Fibroblast of the conjunctiva (primary cell): ENCODE measurements around the gene VGLL4.

Source experiments
- DNase-seq: peaks from one replicate; pipeline ENCODE4 v3.0.0-alpha.2; 2010; ENCODE audit warnings: low read depth

Gene VGLL4

DNA sequence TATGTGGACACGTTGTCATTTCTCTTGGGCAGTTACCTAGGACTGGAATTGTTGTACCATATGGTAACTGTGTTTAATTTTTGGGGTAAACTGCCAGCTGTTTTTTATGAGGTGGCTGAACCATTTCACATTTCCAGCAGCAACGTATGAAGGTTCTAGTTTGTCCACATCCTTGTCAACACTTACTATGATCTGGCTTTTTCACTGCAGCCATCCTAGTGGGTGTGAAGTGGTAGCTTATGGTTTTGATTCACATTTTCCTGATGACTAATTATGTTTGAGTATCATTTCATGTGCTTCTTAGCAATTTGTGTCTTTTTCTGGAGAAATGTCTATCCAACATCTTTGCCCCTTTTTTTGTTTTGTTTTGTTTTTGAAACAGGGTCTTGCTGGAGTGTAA, 96.2 kb downstream of the VGLL4 start:
- DNase-seq = no peak

DNA sequence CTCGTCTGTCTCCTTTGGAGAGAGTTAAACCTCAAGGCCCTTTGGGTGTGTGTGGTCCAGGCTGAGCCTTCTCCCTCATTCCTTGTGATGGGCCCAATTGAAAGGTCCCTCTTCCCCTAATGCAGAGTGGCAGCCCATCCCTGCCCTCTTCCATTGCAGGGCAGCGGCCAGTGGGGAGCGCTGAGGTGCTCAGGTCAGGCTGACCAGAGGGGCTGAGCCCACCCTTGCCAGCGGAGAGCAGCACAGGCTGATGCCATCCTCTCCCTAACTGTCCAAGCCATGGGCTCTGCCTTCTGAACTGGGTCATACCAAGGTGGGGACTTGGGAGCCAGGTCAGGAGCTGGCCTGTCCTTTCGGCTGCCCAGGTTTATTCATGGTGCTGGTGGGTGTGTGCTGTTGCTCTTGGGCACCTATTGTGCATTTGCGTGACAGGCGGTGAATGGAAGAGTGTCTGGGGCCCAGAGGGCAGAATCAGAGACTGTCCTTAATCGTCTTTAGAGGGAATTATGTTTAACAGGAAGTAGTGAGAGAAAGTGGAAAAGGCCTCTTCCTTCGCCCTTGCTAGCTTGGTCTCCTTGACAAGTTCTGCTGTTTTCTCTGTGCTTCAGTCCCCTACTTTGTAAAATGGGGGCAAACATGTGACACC, 96.9 kb downstream of the VGLL4 start:
- DNase-seq = no peak

DNA sequence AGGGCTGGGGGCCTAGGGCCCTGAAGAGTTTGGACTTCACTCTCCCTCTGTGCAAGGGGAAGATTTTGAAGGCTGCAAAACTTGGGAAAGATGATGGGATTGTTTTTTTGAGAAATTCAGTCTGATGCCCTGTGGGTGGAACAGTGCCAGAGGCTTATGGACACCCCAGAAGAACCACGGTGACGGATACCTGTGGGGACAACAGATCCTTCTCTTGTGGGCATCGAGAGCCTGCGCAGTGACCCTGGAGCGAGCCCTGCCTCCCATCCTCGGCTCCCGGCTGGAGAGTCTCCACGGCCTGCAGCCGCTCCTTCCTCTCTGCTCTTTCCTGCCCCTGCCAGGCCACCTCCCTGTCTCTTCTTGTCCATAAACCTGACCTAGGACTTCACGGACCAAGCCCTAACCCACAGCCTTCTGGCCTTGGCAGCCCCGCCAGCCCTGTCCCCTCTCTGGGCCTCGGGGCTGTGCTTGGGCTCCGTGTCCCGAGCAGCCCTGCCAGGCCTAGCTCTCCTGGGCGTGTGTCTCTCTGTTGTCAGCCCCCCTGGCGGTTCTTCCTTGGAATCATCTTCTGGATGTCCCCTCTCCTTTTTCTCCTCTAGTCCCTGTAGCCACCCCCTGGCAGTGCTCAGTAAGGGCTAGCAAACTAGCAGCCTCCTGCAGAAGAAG, 98.4 kb downstream of the VGLL4 start:
- DNase-seq = no peak

DNA sequence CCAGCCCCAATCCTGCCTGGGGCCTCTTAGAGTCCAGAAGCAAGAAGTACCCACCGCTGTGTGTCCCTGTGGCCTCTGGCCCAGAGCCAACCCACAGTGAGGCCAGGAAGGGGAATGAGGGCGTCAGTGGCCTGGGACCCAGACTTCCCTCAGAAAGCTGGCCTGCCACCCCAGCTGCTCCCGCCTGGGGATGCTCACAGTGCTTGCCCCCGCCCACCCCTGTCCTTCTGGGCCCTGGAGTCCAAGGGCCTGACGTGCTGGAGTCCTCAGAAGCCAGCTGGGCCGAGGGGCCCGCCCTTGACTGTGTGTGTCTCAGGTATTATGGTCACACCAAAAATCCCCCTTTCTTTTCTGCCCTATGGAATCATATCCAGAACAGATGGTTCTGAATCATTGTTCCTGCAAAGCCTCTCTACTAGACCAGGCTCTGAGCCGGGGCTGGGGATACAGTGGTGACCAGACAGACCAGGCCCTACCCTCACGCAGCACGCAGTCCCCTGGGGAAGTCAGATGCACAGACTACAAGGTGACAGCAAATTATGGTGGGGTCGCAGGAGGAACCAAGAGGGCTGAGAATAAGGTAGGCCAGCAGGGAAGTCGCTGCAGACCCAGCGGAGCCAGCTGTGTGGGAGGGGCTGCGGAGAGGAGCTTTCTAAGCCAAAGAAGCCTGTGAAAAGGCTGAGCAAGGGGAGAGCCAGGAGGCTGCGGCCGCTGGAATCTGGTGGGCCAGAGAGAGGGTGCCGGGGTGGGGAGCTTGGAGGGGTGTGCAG, 99.1 kb downstream of the VGLL4 start:
- no peak for DNase-seq

DNA sequence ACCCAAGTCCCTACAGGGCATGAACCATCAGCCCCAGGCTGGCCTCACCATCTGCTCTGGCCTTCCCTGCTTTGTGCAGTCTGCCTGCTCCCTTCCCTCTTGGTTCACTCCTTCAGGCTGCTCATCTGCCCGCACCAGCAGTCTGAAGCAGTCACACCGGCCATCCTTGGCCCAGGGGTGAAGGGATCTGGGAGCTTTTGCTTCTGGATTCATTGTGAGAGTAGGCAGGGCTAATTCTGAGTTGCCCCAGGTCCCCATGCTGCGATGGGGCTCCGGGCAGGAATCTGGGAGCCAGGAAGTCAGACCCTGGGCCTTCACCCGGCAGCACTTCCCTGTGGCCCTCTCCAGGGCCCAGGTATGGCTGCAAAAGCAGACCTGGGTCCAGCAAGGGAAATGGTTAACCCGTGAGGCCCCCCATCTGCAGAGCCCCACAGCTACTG, 99.7 kb downstream of the VGLL4 start:
- DNase-seq = no peak

DNA sequence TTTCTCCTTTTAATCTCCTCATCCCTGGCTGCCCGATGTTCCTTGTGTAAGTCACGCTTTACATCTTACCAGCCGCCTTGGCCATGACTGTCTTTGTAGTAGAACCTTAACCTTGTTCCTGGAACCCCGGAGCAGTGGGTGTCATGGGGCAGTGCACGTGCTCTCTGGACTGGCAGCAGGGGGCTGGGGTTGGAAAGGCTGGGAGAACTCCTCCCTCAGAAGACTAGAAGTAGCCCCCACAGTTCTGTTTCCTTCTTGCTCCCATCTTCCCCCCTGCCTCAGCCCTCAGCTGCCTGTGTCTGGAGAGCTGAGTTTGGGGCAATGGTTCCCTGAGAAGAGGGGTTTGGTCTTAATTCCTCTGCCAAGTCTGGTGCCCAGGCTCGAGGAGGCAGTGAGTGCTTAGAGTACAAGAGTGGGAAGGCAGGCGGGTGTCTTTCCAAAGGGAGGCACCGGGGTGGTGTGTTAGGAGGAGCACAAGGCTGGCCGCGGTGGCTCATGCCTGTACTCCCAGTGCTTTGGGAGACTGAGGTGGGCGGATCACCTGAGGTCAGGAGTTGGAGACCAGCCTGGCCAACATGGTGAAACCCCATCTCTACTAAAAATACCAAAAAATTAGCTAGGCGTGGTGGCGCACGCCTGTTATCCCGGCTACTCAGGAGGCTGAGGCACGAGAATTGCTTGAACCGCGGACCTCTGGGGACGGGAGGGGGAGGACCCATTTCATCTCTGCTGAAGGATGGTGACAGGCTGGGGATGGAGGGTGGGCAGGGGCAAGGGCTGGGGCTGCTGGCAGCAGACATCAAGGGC, 100.4 kb downstream of the VGLL4 start:
- DNase-seq = no peak

DNA sequence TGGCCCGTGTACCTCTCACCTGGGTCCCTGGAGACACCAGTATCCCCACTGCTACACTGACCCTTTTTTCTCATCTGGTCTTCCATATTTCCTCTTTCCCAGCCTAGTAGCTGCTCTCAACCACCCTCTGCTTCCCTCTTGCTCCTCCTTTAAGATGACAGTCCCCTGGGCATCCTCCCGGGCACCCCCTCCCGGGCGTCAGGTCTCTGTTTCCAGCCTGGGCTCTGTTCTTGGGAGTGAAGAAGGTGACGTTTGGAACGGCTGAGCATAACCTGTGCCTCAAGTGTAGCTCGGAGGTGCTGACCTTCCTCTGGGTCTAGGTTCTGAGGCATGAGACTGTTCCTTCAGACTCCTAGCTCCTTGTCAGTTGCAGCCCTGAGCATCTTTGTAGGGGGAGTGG, 101.2 kb downstream of the VGLL4 start:
- DNase-seq = no peak

DNA sequence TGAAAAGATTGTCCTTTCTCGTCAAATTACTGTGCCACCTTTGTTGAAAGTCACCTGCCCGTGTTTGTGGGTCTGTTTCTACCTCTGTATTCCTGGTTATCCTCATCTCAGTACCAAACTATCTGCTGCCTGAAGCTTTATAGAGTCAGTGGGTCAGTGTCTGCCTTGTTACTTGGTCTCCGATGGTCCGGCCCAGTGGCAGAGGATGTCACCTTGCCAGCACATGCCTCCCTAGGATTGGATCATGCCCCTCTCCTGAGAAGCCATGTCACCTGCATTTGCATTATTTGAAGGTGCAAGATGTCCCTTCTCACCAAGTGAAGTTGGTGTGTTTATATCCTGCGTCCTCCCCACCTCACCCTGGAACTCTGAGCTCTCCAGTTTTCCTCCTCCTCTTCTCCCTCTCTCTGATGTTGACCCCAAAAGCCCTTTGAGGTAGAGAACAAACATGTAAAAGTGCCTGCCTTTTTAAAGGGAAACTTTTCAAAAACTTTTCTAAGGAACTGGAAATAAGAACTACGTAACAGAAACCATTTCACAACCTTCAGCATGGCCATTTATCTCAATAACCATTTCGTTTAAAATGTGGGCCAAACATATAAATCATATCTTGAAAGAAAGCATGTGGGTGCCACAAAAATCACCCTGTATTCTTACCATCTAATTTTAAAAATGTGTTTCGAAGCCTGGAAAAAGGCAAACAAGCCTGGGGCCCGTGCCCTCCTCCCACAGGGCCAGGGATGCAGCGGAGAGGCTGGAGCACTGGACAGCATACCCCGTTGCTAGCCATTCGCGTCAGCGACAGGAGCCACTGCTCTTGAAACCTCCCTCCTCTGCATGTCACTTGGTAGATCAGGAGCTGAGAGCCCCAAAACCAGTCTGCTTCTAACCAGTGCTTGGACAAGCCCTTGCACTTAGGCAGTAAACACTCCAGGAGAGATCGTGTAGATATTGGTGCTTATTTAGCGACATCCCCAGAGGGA, 102.1 kb downstream of the VGLL4 start:
- no peak for DNase-seq

DNA sequence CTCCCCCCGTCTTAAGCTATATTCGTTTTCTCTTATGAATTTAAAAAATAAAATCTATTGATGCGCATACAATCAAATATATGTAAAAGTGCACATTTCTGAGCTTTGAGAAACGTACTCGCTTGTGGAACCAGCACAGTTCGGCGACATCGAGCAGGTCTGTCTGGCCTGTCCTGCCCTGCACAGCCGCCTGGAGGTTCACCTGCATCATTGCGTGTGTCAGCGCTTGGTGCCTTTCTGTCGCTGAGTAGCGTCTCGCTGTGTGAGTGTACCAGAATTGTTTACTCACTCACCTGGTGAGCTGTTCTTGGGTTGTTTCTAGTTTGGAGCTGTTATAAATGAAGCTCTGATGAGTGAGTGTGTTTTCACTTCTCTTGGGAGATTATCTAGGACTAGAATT, 104.0 kb downstream of the VGLL4 start:
- DNase-seq = no peak

DNA sequence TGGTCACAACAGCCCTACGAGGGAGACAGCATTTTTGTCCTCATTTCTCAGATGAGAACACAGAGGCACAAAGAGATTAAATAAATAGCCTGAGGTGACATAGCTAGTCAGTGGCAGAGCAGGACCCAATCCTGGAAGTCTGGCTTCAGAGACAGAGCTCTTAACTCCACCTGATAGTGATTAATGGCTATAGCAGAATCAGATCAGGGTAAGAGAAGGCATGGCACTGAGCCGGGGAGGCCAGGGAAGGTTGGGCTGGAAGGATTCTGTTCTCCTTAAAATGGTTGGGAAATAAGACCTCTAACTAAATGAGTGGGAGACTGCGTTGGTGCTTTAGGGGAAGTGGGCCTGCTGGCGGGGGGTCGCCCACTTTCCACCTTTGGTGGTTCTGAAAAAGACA, 104.5 kb downstream of the VGLL4 start:
- DNase-seq = no peak

DNA sequence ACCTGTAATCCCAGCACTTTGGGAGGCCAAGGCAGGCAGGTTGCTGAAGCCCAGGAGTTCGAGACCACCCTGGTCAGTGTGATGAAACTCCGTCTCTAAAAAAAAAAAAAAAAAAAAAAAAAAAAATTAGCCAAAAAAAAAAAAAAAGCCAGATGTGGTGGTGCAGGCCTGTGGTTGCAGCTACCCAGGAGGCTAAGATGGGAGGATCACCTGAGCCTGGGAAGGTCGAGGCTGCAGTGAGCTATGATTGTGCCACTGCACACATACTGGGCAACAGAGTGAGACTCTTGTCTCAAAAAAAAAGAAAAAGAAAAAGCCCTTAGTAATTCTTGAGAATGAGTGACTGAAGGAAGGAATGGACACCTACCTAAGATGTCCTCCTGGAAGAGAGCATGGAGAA, 105.1 kb downstream of the VGLL4 start:
- no peak for DNase-seq

DNA sequence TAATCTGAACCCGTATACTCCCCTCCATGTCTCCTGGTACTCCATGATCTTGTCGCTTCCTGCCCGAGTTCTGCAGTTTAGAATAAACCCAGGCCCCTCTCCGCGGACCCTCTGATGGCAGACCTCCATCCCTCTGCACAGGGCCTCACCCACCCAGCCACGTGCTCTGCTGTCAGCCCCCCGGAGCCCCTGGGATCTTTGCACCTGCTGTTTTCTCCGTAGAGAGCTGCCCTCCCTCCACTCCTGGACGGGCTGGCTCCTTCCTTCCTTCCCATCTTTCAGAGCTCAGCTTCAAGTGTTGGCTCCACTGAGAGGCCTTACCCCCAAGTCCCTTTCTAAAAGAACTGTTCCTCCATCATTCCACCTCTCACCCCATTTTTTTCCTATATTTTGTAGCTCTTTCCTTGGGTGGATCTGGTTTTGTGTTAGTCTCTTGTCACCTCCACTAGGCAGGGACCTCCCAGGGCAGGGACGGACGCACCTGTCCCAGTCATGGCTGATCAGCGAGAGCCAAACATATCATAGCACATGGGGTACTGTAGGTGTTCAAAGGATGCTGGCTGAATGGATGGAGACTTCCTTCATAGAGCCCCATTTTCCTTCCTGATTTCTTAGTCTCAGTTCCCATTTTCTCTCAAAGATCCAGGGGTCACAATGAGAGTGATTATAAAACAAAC, 106.6 kb downstream of the VGLL4 start:
- DNase-seq = no peak

DNA sequence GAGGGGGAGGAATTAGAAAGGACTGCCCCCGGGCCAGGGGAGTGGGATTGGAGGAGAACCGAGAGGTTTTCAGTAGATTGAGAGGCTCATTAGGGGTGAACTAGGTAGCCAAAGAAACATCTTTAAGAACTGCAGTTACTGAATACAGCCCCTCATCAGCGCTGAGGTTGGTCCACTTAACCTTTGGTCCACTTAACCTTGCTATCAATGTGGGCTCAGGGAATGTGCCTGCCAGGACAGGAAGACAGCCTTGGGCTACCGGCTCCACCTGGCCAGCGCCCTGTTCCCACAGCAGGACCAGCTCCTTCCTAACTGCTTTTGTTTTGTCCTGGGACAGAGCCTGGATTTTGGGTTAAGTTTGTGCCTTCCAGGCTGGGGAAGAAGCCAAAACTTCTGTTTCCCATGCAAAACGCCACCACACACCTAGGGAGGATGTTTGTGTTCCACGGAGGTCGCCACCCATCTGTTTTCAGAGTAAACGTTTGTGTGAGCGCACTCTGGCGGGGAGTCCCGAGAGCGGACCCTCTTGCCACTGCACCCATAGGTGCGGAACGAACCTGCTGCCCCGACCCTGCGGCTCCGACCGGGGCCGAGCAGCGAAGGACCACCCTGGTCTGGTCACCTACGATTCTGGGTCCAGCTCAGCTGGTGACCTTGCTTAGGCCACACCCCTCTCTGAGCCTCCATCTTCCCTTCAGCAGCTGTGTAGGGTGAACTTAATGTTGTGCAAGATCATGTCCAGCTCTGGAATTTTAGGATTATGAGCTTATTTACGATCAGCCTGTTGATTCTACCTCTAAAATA, 107.4 kb downstream of the VGLL4 start:
- DNase-seq = no peak

DNA sequence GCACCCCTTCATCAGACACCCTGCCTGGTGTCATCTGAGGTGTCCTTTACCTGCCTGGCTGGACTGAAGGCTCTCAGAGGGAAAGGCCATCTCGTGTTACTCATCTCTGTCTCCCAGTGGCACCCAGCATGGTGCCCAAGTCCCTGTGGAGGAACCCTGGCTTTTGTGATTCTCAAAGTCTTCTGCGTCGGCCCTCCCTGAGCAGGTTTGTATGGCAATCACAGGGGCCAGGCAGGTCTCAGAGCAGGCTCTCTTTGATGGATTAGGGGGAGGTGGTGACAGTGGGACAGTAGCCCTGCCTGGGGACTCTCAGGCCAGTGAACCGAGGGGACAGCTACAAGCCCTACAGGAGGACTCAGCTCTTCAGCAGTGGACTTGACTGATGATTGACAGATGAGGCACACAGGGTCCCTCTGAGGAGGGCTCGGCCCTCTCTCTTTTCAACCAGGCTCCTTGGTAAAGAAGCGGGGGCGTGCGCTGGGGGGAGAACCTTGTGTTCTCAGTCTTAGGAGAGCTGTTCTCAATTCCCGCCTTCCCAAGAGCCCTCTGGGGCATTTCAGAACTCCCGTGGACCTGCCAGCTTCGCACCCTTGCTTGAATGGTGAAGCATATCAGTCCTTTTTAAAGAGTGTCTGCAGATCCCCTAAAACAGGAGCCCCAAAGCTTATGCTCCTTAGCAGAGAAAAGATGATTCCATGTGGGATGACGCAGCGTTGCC, 108.3 kb downstream of the VGLL4 start:
- no peak for DNase-seq

DNA sequence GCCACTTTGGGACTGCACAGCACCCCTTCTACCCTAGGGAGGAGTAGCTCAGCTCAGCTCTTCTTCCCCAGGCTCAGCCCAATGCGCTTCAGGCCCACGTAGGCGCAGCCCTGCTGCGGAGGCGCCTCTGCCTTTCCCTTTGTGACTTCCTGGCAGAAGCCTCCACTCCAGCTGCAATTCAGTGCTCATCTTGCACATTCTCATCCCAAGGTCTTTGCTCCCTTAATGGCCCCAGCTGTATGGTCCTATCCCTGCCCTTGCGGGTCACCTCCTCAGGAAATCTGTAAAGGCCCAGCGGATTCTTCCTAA, 109.0 kb downstream of the VGLL4 start:
- DNase-seq = no peak

DNA sequence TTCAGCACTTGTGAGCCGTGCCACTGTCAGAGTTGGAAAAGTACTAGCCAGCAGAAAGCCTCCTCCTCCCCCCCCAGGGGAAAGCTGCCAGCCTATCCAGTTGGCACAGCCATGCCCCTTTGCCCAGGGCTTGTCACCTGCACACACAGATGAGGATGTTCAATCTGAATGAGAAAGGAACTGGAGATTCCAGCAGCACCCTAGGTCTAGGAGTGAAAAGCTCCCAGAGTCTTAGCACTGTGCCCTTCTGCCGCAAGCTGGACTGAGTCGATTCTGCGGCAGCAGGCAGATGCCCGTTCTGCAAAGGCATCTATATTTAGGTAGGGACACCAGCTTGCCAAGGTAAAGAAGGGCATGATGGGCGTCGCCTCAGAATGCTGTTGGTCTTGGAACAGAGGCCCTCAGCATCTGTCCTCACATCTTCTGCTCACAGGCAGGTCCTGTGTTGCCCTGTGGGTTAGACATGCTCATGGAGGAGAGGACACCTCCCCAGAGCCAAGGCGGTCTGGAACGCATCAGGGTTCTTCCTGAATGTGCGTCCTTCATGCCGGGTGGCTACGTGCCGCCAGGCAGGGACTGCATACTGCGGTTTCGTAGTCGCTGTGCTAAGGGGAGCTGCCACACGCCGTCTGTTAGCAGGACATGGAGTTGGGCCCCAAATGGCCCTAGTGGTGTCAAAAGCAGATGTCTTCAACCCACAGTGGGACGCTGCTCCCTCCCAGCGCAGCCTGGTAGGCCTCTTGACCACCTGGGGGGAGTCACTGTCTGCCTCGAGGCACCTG, 109.5 kb downstream of the VGLL4 start:
- DNase-seq = no peak

DNA sequence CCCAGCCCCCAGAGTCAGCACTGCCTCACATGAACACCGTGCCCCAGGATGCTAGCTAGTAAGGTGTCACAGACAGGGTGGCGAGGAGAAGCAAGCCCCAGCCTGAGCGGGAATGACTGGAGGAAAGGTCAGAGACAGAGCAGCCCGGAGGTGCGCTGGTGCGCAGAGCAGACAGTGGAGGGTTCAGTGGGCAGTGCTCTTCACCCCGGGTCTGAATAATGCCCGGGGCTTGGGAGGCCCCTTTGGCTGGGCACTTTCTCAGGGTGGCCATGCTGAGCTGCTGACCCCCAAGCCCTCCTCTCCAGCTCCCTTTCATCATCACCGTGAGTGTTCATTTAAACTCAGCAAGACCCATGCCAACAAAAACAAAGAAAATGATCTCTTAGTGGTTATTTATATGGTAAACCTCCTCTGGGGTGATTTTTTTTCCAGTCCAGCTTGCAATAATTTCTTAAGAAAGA, 110.8 kb downstream of the VGLL4 start:
- no peak for DNase-seq

DNA sequence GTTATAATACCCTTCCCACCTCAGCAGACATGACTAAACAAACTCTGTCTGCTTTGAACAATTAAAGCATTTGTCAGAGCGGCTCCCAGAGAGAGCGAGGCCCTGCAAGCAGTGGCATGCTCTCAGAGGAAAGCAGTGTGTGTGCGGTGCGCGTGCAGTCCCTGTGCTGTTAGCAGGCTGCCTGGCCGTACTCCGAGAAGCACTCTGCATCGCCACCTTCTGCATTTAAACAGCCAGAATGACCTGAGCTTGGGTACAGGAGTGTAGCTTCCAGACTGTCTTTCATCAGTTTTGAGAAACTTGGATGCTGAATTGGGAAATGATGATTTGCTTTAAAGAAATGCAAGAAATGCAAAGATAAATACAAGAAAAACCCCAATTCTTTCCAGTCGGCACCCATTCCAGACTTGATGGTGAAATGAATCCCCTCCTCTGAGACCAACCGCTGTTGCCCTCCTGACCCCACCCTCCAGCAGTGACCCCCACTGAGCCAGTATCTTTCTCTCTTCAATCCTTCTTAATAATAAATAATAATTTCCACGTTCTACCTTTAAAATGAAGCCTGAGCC, 113.5 kb downstream of the VGLL4 start:
- DNase-seq = peak; percentile 88
